PC-3 (cell line): ENCODE measurements around the gene LRRN4. TPM values are rescaled to one million over a fixed set of nuclear protein-coding genes. Genes with fewer than 3 reads are reported as not detected.

Experiments
- ATAC-seq: fragments of 200-7000 bp; cut with Tn5 transposase; 2 replicates; pipeline ENCODE4 v1.9.1; 2020; ENCODE audit warnings: mild to moderate bottlenecking, moderate library complexity
- BruUV-seq: library from RNA; stranded (reverse); fragments of 400-500 nt; replicated peaks from 2 replicates; lab custom pipeline; 2021; lab: Mats Ljungman, UMichigan
- CTCF ChIA-PET: fragments of 300-600 bp; sonication (Branson Sonifier 250); formaldehyde crosslinking; loops from one replicate; lab custom pipeline; 2022; ENCODE audit warnings: antibody characterized with exemption; lab: Charles Lee
- POLR2A ChIA-PET: fragments of 300-600 bp; sonication (Branson Sonifier 250); formaldehyde crosslinking; loops from one replicate; lab custom pipeline; 2022; ENCODE audit warnings: antibody characterized with exemption; ENCODE audit not compliant: unreplicated experiment; lab: Charles Lee
- DNase-seq: peaks from one replicate; pipeline ENCODE4 v3.0.0-alpha.2; 2015
- H2AFZ ChIP-seq: fragments of 300-600 bp; sonication (generic); 2 replicates; pipeline ENCODE4 v1.6.0; 2016; ENCODE audit warnings: antibody characterized with exemption, low read length
- H3F3A ChIP-seq: fragments of 300-600 bp; sonication (generic); one replicate; pipeline ENCODE4 v1.6.0; 2017; ENCODE audit warnings: antibody characterized with exemption, low read length, control low read depth, mild to moderate bottlenecking; ENCODE audit not compliant: unreplicated experiment
- H3K27ac ChIP-seq: fragments of 300-600 bp; sonication (generic); 2 replicates; pipeline ENCODE4 v1.5.1; 2016; ENCODE audit warnings: mild to moderate bottlenecking, low read length
- H3K27me3 ChIP-seq: fragments of 300-600 bp; sonication (generic); 2 replicates; pipeline ENCODE4 v1.6.1; 2016; ENCODE audit warnings: low read length, mixed read lengths
- H3K36me3 ChIP-seq: fragments of 300-600 bp; sonication (generic); 2 replicates; pipeline ENCODE4 v1.6.1; 2016; ENCODE audit warnings: low read depth, mixed run types, low read length, mixed read lengths
- H3K4me1 ChIP-seq: fragments of 300-600 bp; sonication (generic); 2 replicates; pipeline ENCODE4 v1.5.1; 2016; ENCODE audit warnings: low read length; ENCODE audit not compliant: insufficient read depth
- H3K4me2 ChIP-seq: fragments of 300-600 bp; sonication (generic); 2 replicates; pipeline ENCODE4 v1.6.0; 2016; ENCODE audit warnings: low read length
- H3K4me3 ChIP-seq: fragments of 300-600 bp; sonication (generic); 2 replicates; pipeline ENCODE4 v1.5.1; 2016; ENCODE audit warnings: mild to moderate bottlenecking, low read length, mixed read lengths
- H3K79me2 ChIP-seq: fragments of 300-600 bp; sonication (generic); 2 replicates; pipeline ENCODE4 v1.6.1; 2017; ENCODE audit warnings: low read length, mixed read lengths
- H3K9ac ChIP-seq: fragments of 300-600 bp; sonication (generic); 2 replicates; pipeline ENCODE4 v1.6.0; 2016; ENCODE audit warnings: mild to moderate bottlenecking, low read length
- H3K9me2 ChIP-seq: fragments of 300-600 bp; sonication (generic); replicated peaks from 2 replicates; pipeline ENCODE4 v1.6.1; 2016; ENCODE audit warnings: mixed run types, low read length, mixed read lengths
- H3K9me3 ChIP-seq: fragments of 300-600 bp; sonication (generic); 2 replicates; pipeline ENCODE4 v1.6.1; 2016; ENCODE audit warnings: low read length, mixed read lengths
- H4K20me1 ChIP-seq: fragments of 300-600 bp; sonication (generic); 2 replicates; pipeline ENCODE4 v1.6.1; 2016; ENCODE audit warnings: low read length, mixed read lengths
- EZH2 ChIP-seq: fragments of 300-600 bp; sonication (generic); IDR thresholded peaks from one replicate; pipeline ENCODE4 v1.6.1; 2017; ENCODE audit warnings: antibody characterized with exemption, mild to moderate bottlenecking, low read length; ENCODE audit not compliant: unreplicated experiment
- EZH2phosphoT487 ChIP-seq: fragments of 300-600 bp; sonication (generic); IDR thresholded peaks from 2 replicates; pipeline ENCODE4 v1.6.1; 2018; ENCODE audit warnings: mild to moderate bottlenecking, antibody characterized with exemption, low read length, borderline replicate concordance
- intact Hi-C: fragments of 100-400 bp; cut with micrococcal nuclease; formaldehyde crosslinking; loops from 2 replicates; pipeline ENCODE4 v1.9.0; 2023
- total RNA-seq: library from RNA; depleted of rRNA; stranded (reverse); fragments of >200 nt; gene quantifications from 2 replicates; pipeline ENCODE4 v1.2.3, GENCODE V29; 2014
- TF ChIP-seq, protein P1 (sequence below): fragments of 300-600 bp; sonication (generic); conservative IDR thresholded peaks from 2 replicates; pipeline ENCODE4 v1.5.1; 2017; ENCODE audit warnings: antibody characterized with exemption, low read depth, mild to moderate bottlenecking, low read length

Gene LRRN4
- total RNA-seq, 1 experiment from 2014 or later, result 0.44 TPM

DNA sequence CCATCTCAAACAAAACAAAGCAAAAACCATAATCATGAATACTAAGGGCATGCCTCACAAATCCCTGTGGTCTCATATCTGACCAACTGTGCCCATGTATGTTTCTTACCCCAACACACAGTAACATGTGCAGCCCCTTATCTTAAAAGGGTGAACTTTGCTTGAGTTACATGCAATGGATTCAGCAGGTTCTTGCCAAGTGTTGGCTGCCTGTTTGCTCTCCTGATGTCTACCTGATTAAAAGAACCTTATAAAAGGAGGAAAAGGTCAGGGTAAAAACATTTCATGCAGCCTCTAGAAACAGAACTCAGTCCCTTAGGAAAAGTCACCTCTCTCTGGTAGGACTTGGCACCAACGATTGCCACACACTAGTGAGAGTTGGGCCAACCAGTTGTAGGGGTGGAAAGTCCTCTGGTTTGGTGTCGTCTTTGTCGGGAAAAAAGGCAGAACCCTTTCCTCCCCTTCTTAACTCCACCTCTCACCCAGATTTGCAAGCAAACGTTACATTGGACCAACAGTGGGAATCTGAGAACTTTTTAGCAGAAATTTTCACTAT lies 14.0 kb upstream of the LRRN4 start:
- H3K27ac ChIP-seq, result no peak overlapping the region
- H3K36me3 ChIP-seq, result peaks cover 13% of the 10 kb centered on the region
- H3K9me3 ChIP-seq, result no peaks in the 10 kb centered on the region
- no TSS peak for BruUV-seq
- H3F3A ChIP-seq, result no peaks in the 10 kb centered on the region
- no peak overlapping the region for H3K9ac ChIP-seq
- CTCF ChIA-PET, result no interaction called here
- no peaks in the 10 kb centered on the region for H4K20me1 ChIP-seq
- ATAC-seq, result no peak
- H3K9me2 ChIP-seq, result no peaks in the 10 kb centered on the region
- no peak overlapping the region for H2AFZ ChIP-seq
- H3K27me3 ChIP-seq, result no peaks in the 10 kb centered on the region
- no peaks in the 10 kb centered on the region for H3K79me2 ChIP-seq
- POLR2A ChIA-PET, result no interaction called here
- no peak overlapping the region for H3K4me3 ChIP-seq
- intact Hi-C loops, result no loop called here
- TF ChIP-seq, protein P1, sequence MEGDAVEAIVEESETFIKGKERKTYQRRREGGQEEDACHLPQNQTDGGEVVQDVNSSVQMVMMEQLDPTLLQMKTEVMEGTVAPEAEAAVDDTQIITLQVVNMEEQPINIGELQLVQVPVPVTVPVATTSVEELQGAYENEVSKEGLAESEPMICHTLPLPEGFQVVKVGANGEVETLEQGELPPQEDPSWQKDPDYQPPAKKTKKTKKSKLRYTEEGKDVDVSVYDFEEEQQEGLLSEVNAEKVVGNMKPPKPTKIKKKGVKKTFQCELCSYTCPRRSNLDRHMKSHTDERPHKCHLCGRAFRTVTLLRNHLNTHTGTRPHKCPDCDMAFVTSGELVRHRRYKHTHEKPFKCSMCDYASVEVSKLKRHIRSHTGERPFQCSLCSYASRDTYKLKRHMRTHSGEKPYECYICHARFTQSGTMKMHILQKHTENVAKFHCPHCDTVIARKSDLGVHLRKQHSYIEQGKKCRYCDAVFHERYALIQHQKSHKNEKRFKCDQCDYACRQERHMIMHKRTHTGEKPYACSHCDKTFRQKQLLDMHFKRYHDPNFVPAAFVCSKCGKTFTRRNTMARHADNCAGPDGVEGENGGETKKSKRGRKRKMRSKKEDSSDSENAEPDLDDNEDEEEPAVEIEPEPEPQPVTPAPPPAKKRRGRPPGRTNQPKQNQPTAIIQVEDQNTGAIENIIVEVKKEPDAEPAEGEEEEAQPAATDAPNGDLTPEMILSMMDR, result no peak
- TF ChIP-seq EZH2phosphoT487, result no peak
- no peak for TF ChIP-seq EZH2
- no peak for DNase-seq
- no peaks in the 10 kb centered on the region for H3K4me1 ChIP-seq
- H3K4me2 ChIP-seq, result no peak overlapping the region

GRCh38 chr20:6066582-6066981 lies 12.7 kb upstream of the LRRN4 start:
- H4K20me1 ChIP-seq, result no peaks in the 10 kb centered on the region
- CTCF ChIA-PET, result no interaction called here
- H3F3A ChIP-seq, result no peaks in the 10 kb centered on the region
- no peaks in the 10 kb centered on the region for H3K4me1 ChIP-seq
- intact Hi-C loops, result no loop called here
- BruUV-seq, result no TSS peak
- H2AFZ ChIP-seq, result no peak overlapping the region
- POLR2A ChIA-PET, result no interaction called here
- H3K9me3 ChIP-seq, result no peaks in the 10 kb centered on the region
- H3K4me3 ChIP-seq, result no peak overlapping the region
- TF ChIP-seq EZH2phosphoT487 (no peak), EZH2 (no peak)
- TF ChIP-seq, protein P1, result no peak
- no peak overlapping the region for H3K9ac ChIP-seq
- H3K9me2 ChIP-seq, result no peaks in the 10 kb centered on the region
- no peak for ATAC-seq
- peaks cover 5% of the 10 kb centered on the region; the same call in 1 of the 2 replicates for H3K36me3 ChIP-seq
- DNase-seq, result no peak
- no peak overlapping the region for H3K4me2 ChIP-seq
- no peaks in the 10 kb centered on the region for H3K79me2 ChIP-seq
- no peaks in the 10 kb centered on the region for H3K27me3 ChIP-seq
- no peak overlapping the region for H3K27ac ChIP-seq

- H3F3A ChIP-seq, result no peaks in the 10 kb centered on the region
- no peaks in the 10 kb centered on the region for H3K9me3 ChIP-seq
- no peak overlapping the region for H3K4me2 ChIP-seq
- no peaks in the 10 kb centered on the region for H4K20me1 ChIP-seq
- DNase-seq, result no peak
- no peak overlapping the region for H3K27ac ChIP-seq
- no peaks in the 10 kb centered on the region for H3K27me3 ChIP-seq
- H3K36me3 ChIP-seq, result no peaks in the 10 kb centered on the region
- no peak overlapping the region for H3K9ac ChIP-seq
- no peaks in the 10 kb centered on the region for H3K79me2 ChIP-seq
- CTCF ChIA-PET, result no interaction called here
- ATAC-seq, result no peak
- intact Hi-C loops, result no loop called here
- TF ChIP-seq, protein P1, result no peak
- TF ChIP-seq EZH2, result no peak
- TF ChIP-seq EZH2phosphoT487, result no peak
- no peak overlapping the region for H2AFZ ChIP-seq
- POLR2A ChIA-PET, result no interaction called here
- H3K4me3 ChIP-seq, result no peak overlapping the region
- H3K9me2 ChIP-seq, result no peaks in the 10 kb centered on the region
- H3K4me1 ChIP-seq, result peaks cover 10% of the 10 kb centered on the region
- BruUV-seq, result no TSS peak
Observed at GRCh38 chr20:6061544-6061943, 7.7 kb upstream of the LRRN4 start.
